Stimulated activated naive CD8-positive, alpha-beta T cell treated with anti-CD3 and anti-CD28 coated beads, Interleukin-15, Interleukin-2, amounts not matched to agents 100 U/mL and 50 U/mL, for 24 hours (primary cell): ENCODE data around the gene C16orf82.
"Not testable (repeated sequence)": the region's sequence is repeated elsewhere in the genome, so short reads cannot be mapped to it uniquely, and the experiment has no call there.

ENCODE experiments used
- ATAC-seq: fragments of 150-1000 bp; cut with Tn5 transposase; one replicate; pipeline ENCODE4 v1.10.0; 2021
- DNase-seq: peaks from one replicate; pipeline ENCODE4 v3.0.0; 2021

The C16orf82 gene

DNA sequence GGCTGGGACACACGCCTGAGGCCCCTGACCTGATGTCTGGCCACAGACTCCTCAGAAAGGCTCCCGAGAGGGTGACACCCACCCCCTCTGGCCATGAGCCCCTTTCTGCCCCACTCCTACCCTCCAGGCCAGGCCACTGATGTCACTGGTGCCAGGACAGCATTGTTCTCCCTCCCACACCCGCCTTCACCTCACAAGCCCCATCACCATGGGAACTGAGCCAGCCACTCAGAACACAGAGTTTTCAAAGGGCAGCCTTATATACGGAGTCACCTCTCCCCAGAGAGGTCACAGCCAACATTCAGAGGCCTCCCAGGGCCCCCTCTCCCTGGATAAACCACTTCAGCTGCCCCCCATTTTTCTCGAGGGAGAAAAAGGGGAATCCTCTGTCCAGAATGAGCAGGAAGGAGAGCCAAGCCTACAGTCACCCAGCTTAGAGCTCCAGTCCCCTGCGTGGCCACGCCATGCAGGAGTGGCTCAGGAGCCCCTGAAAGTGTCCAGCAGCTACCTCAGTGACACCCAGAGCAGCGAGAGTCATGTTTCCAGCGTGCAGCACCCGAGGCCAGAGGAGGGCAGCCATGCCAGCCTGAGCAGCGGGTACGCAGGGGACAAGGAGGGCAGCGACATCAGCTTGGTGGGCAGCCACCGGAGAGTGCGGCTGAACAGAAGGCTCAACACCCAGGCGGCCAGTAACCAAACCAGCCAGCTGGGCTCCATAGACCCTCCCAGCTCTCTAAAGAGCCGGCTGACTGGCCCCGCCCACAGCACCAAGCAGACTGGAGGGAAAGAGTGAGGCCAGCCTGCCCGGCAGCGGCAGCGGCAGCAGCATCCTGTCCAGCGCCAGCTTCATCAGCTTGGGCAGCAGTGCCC is at the start of gene C16orf82:
Gene C16orf82, plus strand, starts transcription at position 260 of the 870 bp plus-strand sequence.
- no peak for ATAC-seq

DNA sequence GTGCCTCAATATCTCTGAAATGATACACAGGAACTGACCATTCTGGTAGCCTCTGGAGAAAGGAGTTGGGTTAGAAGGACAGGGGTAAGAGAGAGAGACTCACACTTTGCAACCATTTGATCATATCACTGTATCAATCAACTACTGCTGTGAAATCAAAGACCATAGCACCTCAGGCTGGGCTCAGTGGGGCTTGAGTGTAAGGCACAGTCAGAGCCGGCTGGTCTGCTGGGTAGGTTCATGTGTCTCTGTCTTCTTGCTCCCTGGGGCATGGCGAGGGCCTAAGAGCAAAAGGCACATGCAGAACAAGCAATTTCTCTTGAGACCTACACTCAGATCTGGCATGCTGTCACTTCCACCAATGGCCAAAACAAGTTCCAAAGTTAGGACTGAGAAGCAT is 46.7 kb upstream of the C16orf82 start:
- ATAC-seq (no peak), DNase-seq (no peak)

More for the DNA sequence above, at the start of gene C16orf82:
- no peak for DNase-seq

- no peak for DNase-seq
- no peak for ATAC-seq
These were observed 42.7 kb upstream of the C16orf82 start for GRCh38 chr16:27024010-27024409.

DNA sequence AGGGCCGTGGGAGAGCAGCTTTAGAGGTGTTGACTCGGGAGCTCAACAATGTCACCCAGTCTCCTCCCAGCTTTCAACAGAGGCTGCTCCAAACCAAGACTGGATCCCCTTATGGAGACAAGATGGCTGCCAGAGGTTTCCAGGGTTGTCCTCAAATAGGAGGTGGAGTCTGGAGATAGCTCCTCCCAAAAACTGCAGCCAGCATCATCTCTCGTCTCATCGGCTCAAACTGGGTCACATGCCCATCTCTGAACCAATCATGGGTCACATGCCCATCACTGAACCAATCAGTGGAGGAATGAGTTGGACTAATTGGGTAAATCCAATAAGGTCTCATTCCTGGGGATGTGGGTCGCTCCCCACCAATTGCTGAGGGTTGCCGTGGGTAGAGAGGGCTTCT is 41.1 kb upstream of the C16orf82 start:
- DNase-seq (no peak), ATAC-seq (no peak)

DNA sequence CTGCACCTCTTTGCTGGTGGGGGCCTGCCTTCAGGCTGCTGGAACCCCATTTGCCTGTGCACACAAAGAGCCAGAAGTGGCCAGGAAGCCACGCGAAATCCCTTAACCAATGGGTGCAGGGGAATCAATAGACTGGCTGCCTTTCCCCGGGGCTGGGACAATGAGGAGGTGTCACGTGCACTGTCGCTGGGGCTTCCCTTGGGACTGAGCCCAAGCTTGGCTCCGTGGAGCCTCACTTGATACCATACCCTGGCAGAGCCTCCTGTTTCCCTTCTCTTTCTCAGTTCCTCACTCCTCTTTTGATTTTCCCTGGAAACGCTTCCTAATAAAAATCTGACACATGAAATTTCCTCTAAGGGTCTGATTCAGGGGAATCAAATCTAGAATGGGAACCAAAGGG is 38.8 kb upstream of the C16orf82 start:
- ATAC-seq (no peak), DNase-seq (no peak)

- DNase-seq (no peak), ATAC-seq (no peak)
These were observed 38.1 kb upstream of the C16orf82 start for GRCh38 chr16:27028591-27029110.

- no peak for DNase-seq
- ATAC-seq, result no peak
These were observed 37.2 kb upstream of the C16orf82 start for GRCh38 chr16:27029525-27029924.

DNA sequence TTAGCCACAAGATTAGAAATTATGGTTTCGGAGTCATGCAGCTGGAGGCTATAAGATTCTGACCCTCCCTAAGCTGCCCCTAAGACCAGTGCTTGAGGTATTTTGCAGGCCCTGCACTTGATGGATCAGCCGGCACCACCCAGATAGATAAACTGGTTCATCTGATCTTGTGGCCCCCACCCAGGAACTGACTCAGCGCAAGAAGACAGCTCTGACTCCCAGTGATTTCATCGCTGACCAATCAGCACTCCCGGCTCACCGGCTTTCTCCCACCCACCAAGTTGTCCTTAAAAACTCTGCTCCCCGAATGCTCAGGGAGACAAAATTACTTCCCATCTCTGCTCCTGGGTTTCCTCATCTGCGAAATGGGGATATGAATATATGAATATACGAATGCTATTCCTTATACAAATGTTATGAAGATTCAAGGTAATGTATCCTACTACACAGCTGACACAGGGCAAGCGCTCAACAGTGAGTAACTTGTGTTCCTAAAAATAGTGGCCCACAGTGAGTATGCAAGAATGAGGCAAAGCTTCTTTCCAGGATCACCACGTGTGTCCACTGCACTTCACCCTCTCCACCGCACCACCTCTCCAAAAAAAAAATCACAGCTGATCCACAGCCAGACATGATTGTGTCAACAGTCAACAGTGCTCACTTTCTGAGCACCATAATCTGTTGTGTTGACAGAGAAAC is 33.3 kb upstream of the C16orf82 start:
- no peak for DNase-seq
- ATAC-seq, result no peak

DNA sequence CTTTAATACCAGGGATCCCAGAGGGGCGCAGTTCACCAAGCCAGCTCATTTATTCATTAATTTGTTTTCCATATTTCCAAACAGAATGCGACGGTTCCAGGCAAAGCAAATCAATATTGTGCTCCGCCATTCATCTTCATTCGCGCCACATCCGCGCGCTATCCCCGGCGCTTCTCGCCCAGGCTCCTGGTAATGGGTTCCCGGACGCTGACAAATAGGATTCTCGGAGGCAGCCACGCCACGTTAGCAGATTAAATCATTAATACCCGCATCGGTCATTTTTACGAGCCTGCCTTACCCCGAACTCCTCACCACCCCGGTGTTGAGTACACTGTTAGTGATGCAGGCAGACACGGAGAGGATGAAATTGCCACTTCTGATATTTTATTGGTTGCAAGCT is 26.0 kb upstream of the C16orf82 start:
- DNase-seq, result no peak
- ATAC-seq, result no peak

DNA sequence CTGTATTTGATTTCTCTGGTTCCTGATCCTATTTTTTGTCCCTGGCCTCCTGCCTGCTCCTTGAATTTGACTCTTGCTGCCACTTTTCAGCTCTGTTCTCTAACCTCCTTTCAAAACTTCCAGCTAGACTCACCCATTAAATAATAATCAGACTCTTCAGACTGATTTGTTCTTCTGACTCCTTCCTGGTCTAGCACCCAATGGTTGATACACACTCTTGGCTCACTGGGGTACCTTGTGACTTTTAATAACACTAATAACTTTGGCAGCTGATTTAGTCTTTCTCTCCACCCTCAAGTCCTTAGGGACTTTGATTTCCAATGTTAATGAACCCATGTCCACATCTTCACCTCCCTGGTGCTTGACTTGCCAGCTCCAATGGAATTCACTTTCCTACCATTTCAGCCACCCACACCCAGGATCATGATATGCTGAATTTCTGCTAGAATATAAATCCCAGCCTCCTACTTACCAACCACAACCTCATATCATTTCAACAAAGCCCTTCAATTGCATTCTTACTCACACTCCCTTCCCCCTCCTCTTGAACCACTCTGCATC is 19.7 kb upstream of the C16orf82 start:
- ATAC-seq (no peak), DNase-seq (no peak)

GRCh38 chr16:27048316-27048715 is 18.4 kb upstream of the C16orf82 start:
- no peak for DNase-seq
- ATAC-seq, result no peak

GRCh38 chr16:27049117-27049516 is 17.6 kb upstream of the C16orf82 start:
- DNase-seq, result no peak

DNA sequence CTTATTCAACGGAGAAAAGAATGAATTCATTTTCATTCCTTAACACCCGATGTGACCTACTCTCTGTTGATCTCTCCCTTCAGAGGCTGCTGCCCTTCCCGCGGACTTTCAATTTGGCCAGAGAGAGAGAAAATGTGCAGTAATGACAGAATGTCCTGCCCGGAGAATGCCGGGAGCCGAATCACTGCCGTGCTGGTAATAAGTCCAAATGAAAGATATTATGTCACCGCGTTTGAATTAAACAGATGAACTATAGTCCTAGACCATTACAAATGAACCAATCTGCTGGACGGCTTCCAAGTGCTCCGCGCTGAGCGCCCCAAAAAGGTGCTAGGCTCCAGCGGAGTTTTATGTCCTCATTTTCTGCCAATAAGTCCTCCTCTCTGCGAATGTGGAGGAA is 14.7 kb upstream of the C16orf82 start:
- ATAC-seq (no peak), DNase-seq (no peak)

More at GRCh38 chr16:27049117-27049516, 17.6 kb upstream of the C16orf82 start:
- ATAC-seq, result no peak

DNA sequence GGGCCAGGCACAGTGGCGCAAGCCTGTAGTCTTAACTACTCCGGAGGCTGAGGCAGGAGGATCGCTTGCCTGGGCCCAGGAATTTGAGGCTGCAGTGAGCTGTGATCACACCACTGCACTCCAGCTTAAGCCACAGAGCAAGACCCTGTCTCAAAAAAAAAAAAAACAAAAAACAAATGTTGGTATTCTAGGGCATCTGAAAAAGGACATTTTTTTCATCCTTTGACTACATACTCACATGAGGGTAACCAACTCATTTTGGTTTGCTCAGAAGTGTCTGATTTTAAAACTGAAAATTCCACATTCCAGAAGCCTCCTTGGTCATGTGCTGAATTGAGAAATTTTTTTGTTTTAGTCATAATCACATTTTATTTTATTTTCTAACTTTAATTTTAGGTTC is 12.7 kb upstream of the C16orf82 start:
- DNase-seq (no peak), ATAC-seq (no peak)

- DNase-seq (no peak), ATAC-seq (no peak)
These were observed 8.4 kb upstream of the C16orf82 start for GRCh38 chr16:27058299-27058698.

- DNase-seq (no peak), ATAC-seq (no peak)
These were observed 4.0 kb downstream of the C16orf82 start for GRCh38 chr16:27070776-27071175.

DNA sequence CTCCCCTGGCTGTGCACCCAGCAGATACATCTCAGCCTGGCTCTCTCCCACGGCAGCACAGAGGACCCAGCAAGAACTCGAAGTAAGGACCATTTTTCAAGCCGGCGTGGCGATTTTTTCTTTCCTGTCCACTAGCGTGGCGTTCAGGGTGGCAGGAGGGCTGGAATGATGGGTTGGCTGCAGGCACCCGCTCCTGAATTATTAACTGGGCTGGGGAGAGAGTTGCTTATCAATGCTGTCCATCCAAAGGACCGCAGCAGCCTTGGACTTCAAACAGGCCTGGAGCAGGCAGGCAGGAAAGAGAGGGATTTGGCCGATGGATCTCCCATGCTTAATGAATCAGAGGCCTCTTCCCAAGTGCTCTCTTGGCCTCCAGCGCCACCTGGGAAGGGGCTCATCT is 7.0 kb downstream of the C16orf82 start:
- DNase-seq, result no peak

DNA sequence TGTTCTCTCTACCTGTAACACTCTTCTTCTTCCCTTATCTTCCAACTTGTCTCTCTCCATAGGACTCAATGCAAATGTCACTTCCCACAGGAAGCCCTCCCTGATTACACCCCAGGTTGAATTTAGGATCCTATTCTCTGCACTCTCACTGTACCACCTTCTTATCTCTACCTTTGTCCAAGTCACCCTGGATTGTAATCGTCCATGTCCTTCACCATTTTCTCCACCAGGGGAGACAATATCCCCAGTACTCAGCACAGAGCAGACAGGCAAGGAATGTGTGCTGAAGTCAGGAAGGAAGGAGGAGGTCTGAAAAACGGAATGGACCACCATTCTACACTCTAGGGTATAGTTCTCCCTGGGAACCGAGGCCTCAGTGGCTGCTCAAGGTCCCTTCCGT is 14.2 kb downstream of the C16orf82 start:
- no peak for DNase-seq
- no peak for ATAC-seq

More for the DNA sequence above, 7.0 kb downstream of the C16orf82 start:
- no peak for ATAC-seq

DNA sequence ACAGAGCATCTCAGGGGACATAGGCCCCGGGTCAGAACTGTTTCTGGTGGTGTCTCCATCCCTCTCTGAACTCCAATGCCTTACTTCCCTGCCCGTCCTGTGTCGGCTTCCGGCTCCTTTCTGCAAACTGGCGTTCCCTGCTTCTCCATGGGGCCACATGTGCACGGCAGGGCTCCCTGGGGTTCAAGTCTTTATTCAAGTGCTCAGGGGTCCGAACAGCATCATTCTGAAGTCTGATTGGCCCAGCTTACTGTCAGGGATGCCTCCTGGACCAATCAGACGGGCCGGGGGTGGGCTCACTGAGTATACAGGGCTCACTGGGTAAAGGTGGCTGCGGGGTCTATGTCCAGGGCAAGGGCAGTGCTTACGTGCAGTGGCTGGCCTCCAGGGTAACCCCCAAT is 17.1 kb downstream of the C16orf82 start:
- ATAC-seq, result no peak
- no peak for DNase-seq

- ATAC-seq (no peak), DNase-seq (no peak)
These were observed 17.7 kb downstream of the C16orf82 start for GRCh38 chr16:27084307-27085028.

GRCh38 chr16:27085182-27085581 is 18.5 kb downstream of the C16orf82 start:
- DNase-seq (no peak), ATAC-seq (no peak)

- not testable (repeated sequence) for DNase-seq, ATAC-seq
These were observed 19.3 kb downstream of the C16orf82 start for GRCh38 chr16:27086031-27086430.
